ENCODE data around the gene CLCA4.
A peak's percentile ranks its signal among the peaks of the same experiment; 100 is the strongest.

The CLCA4 gene

GRCh38 chr1:86503406-86504136 lies 43.3 kb upstream of the CLCA4 start:
- no peak for TF ChIP-seq CTCF (conservative IDR thresholded peaks at IDR 0.05; ENCODE audit: low read depth, low read length)
- H3K4me3 ChIP-seq (ENCODE audit: low read length): no peak overlapping the region
- no peak for DNase-seq (ENCODE audit: low read depth)

- H3K4me3 ChIP-seq (ENCODE audit: low read length): no peak overlapping the region
- no peak for DNase-seq (ENCODE audit: low read depth)
- no peak for TF ChIP-seq CTCF (conservative IDR thresholded peaks at IDR 0.05; ENCODE audit: low read depth, low read length)
These were observed 42.8 kb upstream of the CLCA4 start for GRCh38 chr1:86504137-86504479.

- H3K4me3 ChIP-seq (ENCODE audit: low read length): no peak overlapping the region
- TF ChIP-seq CTCF (conservative IDR thresholded peaks at IDR 0.05; ENCODE audit: low read depth, low read length): no peak
- no peak for DNase-seq (ENCODE audit: low read depth)
These were observed 41.8 kb upstream of the CLCA4 start for GRCh38 chr1:86504895-86505563.

- TF ChIP-seq CTCF (conservative IDR thresholded peaks at IDR 0.05; ENCODE audit: low read depth, low read length): no peak
- DNase-seq (ENCODE audit: low read depth): no peak
- H3K4me3 ChIP-seq (ENCODE audit: low read length): no peak overlapping the region
These were observed 41.3 kb upstream of the CLCA4 start for GRCh38 chr1:86505564-86505902.

- no peak for DNase-seq (ENCODE audit: low read depth)
- no peak overlapping the region for H3K4me3 ChIP-seq (ENCODE audit: low read length)
- TF ChIP-seq CTCF (conservative IDR thresholded peaks at IDR 0.05; ENCODE audit: low read depth, low read length): peak; percentile 49
These were observed 38.8 kb upstream of the CLCA4 start for GRCh38 chr1:86507935-86508582.

GRCh38 chr1:86508583-86508969 lies 38.3 kb upstream of the CLCA4 start:
- no peak for DNase-seq (ENCODE audit: low read depth)
- TF ChIP-seq CTCF (conservative IDR thresholded peaks at IDR 0.05; ENCODE audit: low read depth, low read length): no peak
- no peak overlapping the region for H3K4me3 ChIP-seq (ENCODE audit: low read length)

GRCh38 chr1:86515597-86515996 lies 31.3 kb upstream of the CLCA4 start:
- no peak overlapping the region for H3K4me3 ChIP-seq (ENCODE audit: low read length)
- TF ChIP-seq CTCF (conservative IDR thresholded peaks at IDR 0.05; ENCODE audit: low read depth, low read length): peak; percentile 52
- DNase-seq (ENCODE audit: low read depth): no peak
